Keratinocyte (primary cell): Measurements from ENCODE around the gene IL1A. TPM values are rescaled to one million over a fixed set of nuclear protein-coding genes. Genes with fewer than 3 reads are reported as not detected.

Experiments
- DNase-seq: peaks from one replicate; pipeline ENCODE4 v3.0.0-alpha.2; 2011; ENCODE audit warnings: low read depth, missing footprints, low spot score
- FAIRE-seq: peaks from 2 replicates; lab custom pipeline; 2011; peaks lifted over from hg19 to GRCh38; lab: Jason Lieb, UNC
- H2AFZ ChIP-seq: 2 replicates; pipeline ENCODE4 v1.6.0; 2012; ENCODE audit warnings: low read length, control low read depth, inconsistent platforms; ENCODE audit not compliant: control insufficient read depth
- H3K27ac ChIP-seq: 2 replicates; pipeline ENCODE4 v1.5.1; 2011; ENCODE audit warnings: low read length; ENCODE audit not compliant: control insufficient read depth, insufficient read depth
- H3K27me3 ChIP-seq: 3 replicates; pipeline ENCODE4 v1.6.0; 2011; ENCODE audit warnings: low read length; ENCODE audit not compliant: control insufficient read depth, insufficient read depth; ENCODE audit errors: extremely low read depth
- H3K36me3 ChIP-seq, 2 experiments: 2 replicates in 1 of 2; 3 replicates in 1 of 2; pipeline ENCODE4 v1.5.1; 2011; ENCODE audit warnings: low read length in 2 of 2, mild to moderate bottlenecking in 1 of 2; ENCODE audit not compliant: control insufficient read depth in 2 of 2, insufficient read depth in 2 of 2; ENCODE audit errors: extremely low read depth in 1 of 2
- H3K4me1 ChIP-seq: 3 replicates; pipeline ENCODE4 v1.5.1; 2011; ENCODE audit warnings: low read length; ENCODE audit not compliant: control insufficient read depth, insufficient read depth; ENCODE audit errors: extremely low read depth
- H3K4me2 ChIP-seq: 3 replicates; pipeline ENCODE4 v1.6.0; 2011; ENCODE audit warnings: low read depth, low read length; ENCODE audit not compliant: control insufficient read depth, insufficient read depth; ENCODE audit errors: extremely low read depth
- H3K4me3 ChIP-seq, 3 experiments: fragments of 200-600 bp in 1 of 3; sonication (generic) in 1 of 3; 2 replicates in 2 of 3; 3 replicates in 1 of 3; pipeline ENCODE4 v1.5.1; 2011 to 2016; ENCODE audit warnings: low read length in 3 of 3, mild to moderate bottlenecking in 3 of 3, control low read depth in 2 of 3, inconsistent platforms in 1 of 3, low read depth in 1 of 3, mixed read lengths in 1 of 3, mixed run types in 1 of 3, moderate library complexity in 1 of 3; ENCODE audit not compliant: control insufficient read depth in 2 of 3, insufficient read depth in 2 of 3; ENCODE audit errors: extremely low read depth in 1 of 3
- H3K79me2 ChIP-seq: 2 replicates; pipeline ENCODE4 v1.6.0; 2012; ENCODE audit warnings: low read length; ENCODE audit not compliant: control insufficient read depth, insufficient read depth
- H3K9ac ChIP-seq: 3 replicates; pipeline ENCODE4 v1.6.0; 2011; ENCODE audit warnings: low read length; ENCODE audit not compliant: control insufficient read depth, insufficient read depth; ENCODE audit errors: extremely low read depth
- H3K9me1 ChIP-seq: 3 replicates; pipeline ENCODE4 v1.6.0; 2011; ENCODE audit warnings: low read length; ENCODE audit not compliant: control insufficient read depth, insufficient read depth; ENCODE audit errors: extremely low read depth
- H3K9me3 ChIP-seq: 2 replicates; pipeline ENCODE4 v1.5.1; 2012; ENCODE audit warnings: low read depth, low read length; ENCODE audit not compliant: control insufficient read depth
- H4K20me1 ChIP-seq: 3 replicates; pipeline ENCODE4 v1.6.0; 2011; ENCODE audit warnings: low read length; ENCODE audit not compliant: control insufficient read depth, insufficient read depth; ENCODE audit errors: extremely low read depth
- CTCF ChIP-seq, 3 experiments: IDR thresholded peaks in 1 of 3; conservative IDR thresholded peaks in 1 of 3; optimal IDR thresholded peaks in 1 of 3; 2 replicates in 2 of 3; 3 replicates in 1 of 3; pipeline versions ENCODE3 to v1.5.1; 2011; ENCODE audit warnings: low read length in 3 of 3, mild to moderate bottlenecking in 3 of 3, moderate library complexity in 2 of 3, control low read depth in 1 of 3, inconsistent platforms in 1 of 3; ENCODE audit not compliant: insufficient read depth in 2 of 3; ENCODE audit errors: extremely low read depth in 1 of 3
- EZH2 ChIP-seq: IDR thresholded peaks from one replicate; pipeline ENCODE4 v1.6.1; 2012; ENCODE audit warnings: inconsistent platforms, mild to moderate bottlenecking, low read length, moderate library complexity
- dilution Hi-C: fragments of 300-500 bp; cut with MboI; formaldehyde crosslinking; loops from one replicate; pipeline ENCODE4 v1.7.0; 2020; ENCODE audit warnings: low sequenced_read_pairs; ENCODE audit not compliant: extremely low pct_ligation_motif_present
- polyA plus RNA-seq, 5 experiments: library from polyadenylated mRNA; depleted of rRNA in 3 of 5; stranded (reverse) in 3 of 5; stranded (forward) in 1 of 5; unstranded in 1 of 5; fragments of >200 nt; gene quantifications; 1 replicate in 1 of 5; 2 replicates in 3 of 5; 3 replicates in 1 of 5; pipeline versions ENCODE4 v1.2.1 to v1.2.3, GENCODE V29; 2011 to 2012; ENCODE audit warnings: missing spikeins in 2 of 5, low read depth in 1 of 5, low replicate concordance in 1 of 5

IL1A gene
- polyA plus RNA-seq, 1 donor (not counting 4 experiments of a cell fraction or from before 2014, with no cell fraction given): 269 TPM

- no peaks in the 10 kb centered on the region for H3K9me1 ChIP-seq
- no peaks in the 10 kb centered on the region for H3K79me2 ChIP-seq
- no peaks in the 10 kb centered on the region for H4K20me1 ChIP-seq
- H3K9ac ChIP-seq: no peak overlapping the region
- dilution Hi-C loops: no loop called here
- DNase-seq (no peak), FAIRE-seq (no peak)
- H3K4me2 ChIP-seq: no peak overlapping the region
- peaks cover 1 to 5% of the 10 kb centered on the region in 2 experiments for H3K36me3 ChIP-seq
- peaks cover 13% of the 10 kb centered on the region for H3K4me1 ChIP-seq
- H3K27ac ChIP-seq: no peak overlapping the region
- no peaks in the 10 kb centered on the region for H3K27me3 ChIP-seq
- H3K4me3 ChIP-seq: no peak overlapping the region
- H2AFZ ChIP-seq: no peak overlapping the region
- TF ChIP-seq CTCF (optimal IDR thresholded peaks at IDR 0.05 in 1 of 3, IDR thresholded peaks at IDR 0.05 in 1 of 3, conservative IDR thresholded peaks at IDR 0.05 in 1 of 3; ENCODE audit: extremely low read depth in 1 of 3, insufficient read depth in 2 of 3, low read length in 3 of 3): no peak
- no peak for TF ChIP-seq EZH2
- no peaks in the 10 kb centered on the region for H3K9me3 ChIP-seq
Observed at GRCh38 chr2:112824694-112825085, 40.4 kb upstream of the IL1A start.

GRCh38 chr2:112821682-112822081 is 37.4 kb upstream of the IL1A start:
- DNase-seq (no peak), FAIRE-seq (no peak)
- Histone ChIP-seq H3K4me3 (no peak overlapping the region), H3K79me2 (no peaks in the 10 kb centered on the region), H3K4me1 (peaks cover 13% of the 10 kb centered on the region), H3K9me3 (no peaks in the 10 kb centered on the region), H3K27ac (no peak overlapping the region), H3K27me3 (no peaks in the 10 kb centered on the region), H3K4me2 (no peak overlapping the region), H2AFZ (no peak overlapping the region), H3K9me1 (no peaks in the 10 kb centered on the region), H3K36me3 (no peaks in the 10 kb centered on the region), H3K9ac (no peak overlapping the region), H4K20me1 (no peaks in the 10 kb centered on the region)
- TF ChIP-seq EZH2: no peak
- TF ChIP-seq CTCF (optimal IDR thresholded peaks at IDR 0.05 in 1 of 3, IDR thresholded peaks at IDR 0.05 in 1 of 3, conservative IDR thresholded peaks at IDR 0.05 in 1 of 3; ENCODE audit: extremely low read depth in 1 of 3, insufficient read depth in 2 of 3, low read length in 3 of 3): no peak
- dilution Hi-C loops: no loop called here
